SU-DHL-6 (cell line): ENCODE measurements around the gene CERT1.

Experiments used
- H2AFZ ChIP-seq: fragments of 200-600 bp; sonication (generic); 2 replicates; pipeline ENCODE4 v1.6.1; 2014; ENCODE audit warnings: low read depth, mild to moderate bottlenecking, moderate library complexity, mixed read lengths, antibody characterized with exemption, low read length; ENCODE audit not compliant: severe bottlenecking
- H3F3A ChIP-seq: fragments of 200-600 bp; shearing (Covaris generic); 2 replicates; pipeline ENCODE4 v1.6.0; 2016; ENCODE audit warnings: antibody characterized with exemption, mild to moderate bottlenecking; ENCODE audit not compliant: insufficient read depth
- H3K27ac ChIP-seq: fragments of 200-600 bp; sonication (generic); 2 replicates; pipeline ENCODE4 v1.5.1; 2016; ENCODE audit warnings: low read depth, mild to moderate bottlenecking, low read length, moderate library complexity, mixed read lengths
- H3K27me3 ChIP-seq: fragments of 200-600 bp; sonication (generic), shearing (Covaris generic); 2 replicates; pipeline ENCODE4 v1.6.0; 2014; ENCODE audit warnings: mild to moderate bottlenecking, low read length
- H3K36me3 ChIP-seq: fragments of 200-600 bp; sonication (generic); 2 replicates; pipeline ENCODE4 v1.6.1; 2014; ENCODE audit warnings: mild to moderate bottlenecking, low read length, mixed read lengths
- H3K4me2 ChIP-seq: fragments of 300-600, 200-600 bp; shearing (Covaris generic), sonication (generic); 2 replicates; pipeline ENCODE4 v1.6.0; 2014; ENCODE audit warnings: low read length, low read depth, mild to moderate bottlenecking; ENCODE audit not compliant: poor library complexity, severe bottlenecking
- H3K4me3 ChIP-seq: fragments of 200-600 bp; sonication (generic); 2 replicates; pipeline ENCODE4 v1.5.1; 2014; ENCODE audit warnings: antibody characterized with exemption, low read length, mild to moderate bottlenecking, mixed read lengths; ENCODE audit not compliant: insufficient read depth, poor library complexity, severe bottlenecking
- H3K79me2 ChIP-seq: fragments of 200-600 bp; sonication (generic); 2 replicates; pipeline ENCODE4 v1.6.1; 2014; ENCODE audit warnings: mild to moderate bottlenecking, low read length, moderate library complexity; ENCODE audit not compliant: insufficient read depth
- H3K9ac ChIP-seq: fragments of 200-600 bp; sonication (generic); 2 replicates; pipeline ENCODE4 v1.7.0; 2014; ENCODE audit warnings: mild to moderate bottlenecking, low read length
- H3K9me2 ChIP-seq: fragments of 200-600 bp; sonication (generic); replicated peaks from 2 replicates; pipeline ENCODE4 v1.6.1; 2014; ENCODE audit warnings: low read length; ENCODE audit not compliant: insufficient read depth
- H3K9me3 ChIP-seq: fragments of 200-600 bp; sonication (generic); 2 replicates; pipeline ENCODE4 v1.6.1; 2014; ENCODE audit warnings: low read length, mixed read lengths; ENCODE audit not compliant: insufficient read depth
- H4K20me1 ChIP-seq: fragments of 200-600 bp; sonication (generic); 2 replicates; pipeline ENCODE4 v1.6.1; 2014; ENCODE audit warnings: low read depth, mild to moderate bottlenecking, antibody characterized with exemption, low read length, moderate library complexity, mixed read lengths
- CTCF ChIP-seq: fragments of 200-600 bp; sonication (generic); IDR thresholded peaks from one replicate; pipeline ENCODE4 v1.5.1; 2017; ENCODE audit warnings: antibody characterized with exemption, mild to moderate bottlenecking, low read length, moderate library complexity; ENCODE audit not compliant: insufficient read depth, poor library complexity, severe bottlenecking
- EZH2phosphoT487 ChIP-seq: fragments of 200-600 bp; sonication (generic), shearing (Covaris generic); conservative IDR thresholded peaks from 2 replicates; pipeline ENCODE4 v1.6.1; 2018; ENCODE audit warnings: mild to moderate bottlenecking, antibody characterized with exemption, low read length, moderate library complexity, mixed read lengths

Gene CERT1

GRCh38 chr5:75472973-75473372 lies 38.5 kb downstream of the CERT1 start:
- H3K79me2 ChIP-seq: peaks cover 22% of the 10 kb centered on the region
- no peaks in the 10 kb centered on the region for H3K27me3 ChIP-seq
- H3F3A ChIP-seq: no peaks in the 10 kb centered on the region
- no peak overlapping the region for H3K27ac ChIP-seq
- peaks cover 5% of the 10 kb centered on the region; the same call in 1 of the 2 replicates for H3K9me3 ChIP-seq
- H3K4me3 ChIP-seq: no peak overlapping the region
- no peaks in the 10 kb centered on the region for H3K9me2 ChIP-seq
- H3K4me2 ChIP-seq: no peak overlapping the region
- H3K36me3 ChIP-seq: peaks cover 8% of the 10 kb centered on the region; the same call in 1 of the 2 replicates
- H3K9ac ChIP-seq: no peak overlapping the region
- no peak overlapping the region for H2AFZ ChIP-seq
- TF ChIP-seq CTCF: no peak
- TF ChIP-seq EZH2phosphoT487: no peak
- H4K20me1 ChIP-seq: no peaks in the 10 kb centered on the region; the same call in 1 of the 2 replicates

- no peak overlapping the region for H2AFZ ChIP-seq
Observed at GRCh38 chr5:75471193-75471592, 40.2 kb downstream of the CERT1 start.

GRCh38 chr5:75469017-75469416 lies 42.4 kb downstream of the CERT1 start:
- H3K4me3 ChIP-seq: no peak overlapping the region
- TF ChIP-seq CTCF (no peak), EZH2phosphoT487 (no peak)
- H2AFZ ChIP-seq: no peak overlapping the region
- H3K9ac ChIP-seq: no peak overlapping the region
- no peaks in the 10 kb centered on the region for H4K20me1 ChIP-seq
- H3K4me2 ChIP-seq: no peak overlapping the region
- no peaks in the 10 kb centered on the region for H3K27me3 ChIP-seq
- peaks cover 5% of the 10 kb centered on the region; the same call in 1 of the 2 replicates for H3K9me3 ChIP-seq
- no peaks in the 10 kb centered on the region for H3F3A ChIP-seq
- H3K79me2 ChIP-seq: peaks cover 32% of the 10 kb centered on the region
- no peak overlapping the region for H3K27ac ChIP-seq
- H3K9me2 ChIP-seq: no peaks in the 10 kb centered on the region
- H3K36me3 ChIP-seq: peaks cover 8% of the 10 kb centered on the region; the same call in 1 of the 2 replicates

More at GRCh38 chr5:75471193-75471592, 40.2 kb downstream of the CERT1 start:
- Histone ChIP-seq H3K36me3 (peaks cover 8% of the 10 kb centered on the region; the same call in 1 of the 2 replicates), H3K27me3 (no peaks in the 10 kb centered on the region), H3K9me2 (no peaks in the 10 kb centered on the region), H3K9me3 (peaks cover 5% of the 10 kb centered on the region; the same call in 1 of the 2 replicates), H3F3A (no peaks in the 10 kb centered on the region), H3K27ac (no peak overlapping the region), H3K4me3 (no peak overlapping the region), H4K20me1 (no peaks in the 10 kb centered on the region; the same call in 1 of the 2 replicates), H3K9ac (no peak overlapping the region), H3K79me2 (peaks cover 32% of the 10 kb centered on the region), H3K4me2 (no peak overlapping the region)
- TF ChIP-seq EZH2phosphoT487: no peak

- H4K20me1 ChIP-seq: no peaks in the 10 kb centered on the region
- no peak overlapping the region for H3K4me3 ChIP-seq
- no peaks in the 10 kb centered on the region for H3K27me3 ChIP-seq
- no peaks in the 10 kb centered on the region for H3K9me2 ChIP-seq
- H3F3A ChIP-seq: no peaks in the 10 kb centered on the region
- H2AFZ ChIP-seq: no peak overlapping the region
- H3K9ac ChIP-seq: no peak overlapping the region
- H3K79me2 ChIP-seq: peaks cover 32% of the 10 kb centered on the region
- H3K9me3 ChIP-seq: peaks cover 5% of the 10 kb centered on the region; the same call in 1 of the 2 replicates
- H3K4me2 ChIP-seq: no peak overlapping the region
- no peak overlapping the region for H3K27ac ChIP-seq
- TF ChIP-seq EZH2phosphoT487: no peak
- H3K36me3 ChIP-seq: peaks cover 8% of the 10 kb centered on the region; the same call in 1 of the 2 replicates
Observed at GRCh38 chr5:75468593-75468992, 42.8 kb downstream of the CERT1 start.
